ENCODE data around the gene GAS6.

DNA sequence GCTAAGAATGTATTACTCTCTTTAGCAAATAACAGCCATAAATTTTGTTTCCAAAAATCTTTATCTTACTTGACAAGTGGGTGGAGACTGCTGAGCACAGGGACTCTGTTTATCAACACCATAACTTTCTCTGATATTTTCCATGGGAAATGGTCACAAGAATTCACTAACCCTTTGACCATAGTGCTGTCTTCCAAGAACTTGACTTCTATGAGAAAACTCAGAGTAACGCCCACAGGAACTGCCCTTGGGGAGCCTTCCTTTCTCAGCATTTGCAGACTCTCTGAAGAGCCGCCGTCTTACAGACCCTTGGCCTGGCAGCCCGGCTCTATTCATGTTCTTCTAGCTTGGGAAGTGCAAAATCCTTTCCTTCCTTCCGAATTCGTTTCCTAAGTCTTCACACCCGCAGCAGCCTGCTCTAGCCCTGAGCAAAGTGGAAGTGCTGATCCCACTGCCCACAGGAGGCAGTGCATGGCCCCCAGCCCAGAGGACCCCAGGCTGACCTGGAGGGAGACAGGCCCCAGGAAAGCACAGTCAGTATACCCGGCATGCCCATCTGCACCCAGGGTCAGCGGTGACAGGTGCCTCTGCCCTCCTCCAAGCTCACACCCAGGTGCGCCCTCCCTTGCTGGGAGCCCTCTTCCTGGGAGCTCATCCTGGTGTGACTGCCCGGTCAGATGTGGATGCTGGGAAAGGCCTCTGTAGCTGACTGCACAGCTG lies 10.2 kb downstream of the GAS6 start:
- TF ChIP-seq EZH2 (IDR thresholded peaks at IDR 0.05; ENCODE audit: borderline replicate concordance, low read depth, low read length, severe bottlenecking): no peak
- no peak for TF ChIP-seq JUN (IDR thresholded peaks at IDR 0.05; ENCODE audit: borderline replicate concordance, insufficient read depth, insufficient read length, low read depth)
- TF ChIP-seq, protein P1, sequence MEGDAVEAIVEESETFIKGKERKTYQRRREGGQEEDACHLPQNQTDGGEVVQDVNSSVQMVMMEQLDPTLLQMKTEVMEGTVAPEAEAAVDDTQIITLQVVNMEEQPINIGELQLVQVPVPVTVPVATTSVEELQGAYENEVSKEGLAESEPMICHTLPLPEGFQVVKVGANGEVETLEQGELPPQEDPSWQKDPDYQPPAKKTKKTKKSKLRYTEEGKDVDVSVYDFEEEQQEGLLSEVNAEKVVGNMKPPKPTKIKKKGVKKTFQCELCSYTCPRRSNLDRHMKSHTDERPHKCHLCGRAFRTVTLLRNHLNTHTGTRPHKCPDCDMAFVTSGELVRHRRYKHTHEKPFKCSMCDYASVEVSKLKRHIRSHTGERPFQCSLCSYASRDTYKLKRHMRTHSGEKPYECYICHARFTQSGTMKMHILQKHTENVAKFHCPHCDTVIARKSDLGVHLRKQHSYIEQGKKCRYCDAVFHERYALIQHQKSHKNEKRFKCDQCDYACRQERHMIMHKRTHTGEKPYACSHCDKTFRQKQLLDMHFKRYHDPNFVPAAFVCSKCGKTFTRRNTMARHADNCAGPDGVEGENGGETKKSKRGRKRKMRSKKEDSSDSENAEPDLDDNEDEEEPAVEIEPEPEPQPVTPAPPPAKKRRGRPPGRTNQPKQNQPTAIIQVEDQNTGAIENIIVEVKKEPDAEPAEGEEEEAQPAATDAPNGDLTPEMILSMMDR (IDR thresholded peaks at IDR 0.05; ENCODE audit: extremely low read depth in 1 of 2, insufficient read depth in 1 of 2, low read depth in 1 of 2, low read length in 2 of 2): no peak
- TF ChIP-seq POLR2AphosphoS5 (IDR thresholded peaks at IDR 0.05; ENCODE audit: insufficient read depth, low read depth, low read length): no peak
- no peak for TF ChIP-seq GATA2 (IDR thresholded peaks at IDR 0.05; ENCODE audit: insufficient read depth, insufficient read length, low read depth, low read length)
- no peak for TF ChIP-seq POLR2A (IDR thresholded peaks at IDR 0.05; ENCODE audit: low read depth, low read length)
- TF ChIP-seq MYC (IDR thresholded peaks at IDR 0.05; ENCODE audit: low read depth, low read length): no peak
- TF ChIP-seq, protein P2, sequence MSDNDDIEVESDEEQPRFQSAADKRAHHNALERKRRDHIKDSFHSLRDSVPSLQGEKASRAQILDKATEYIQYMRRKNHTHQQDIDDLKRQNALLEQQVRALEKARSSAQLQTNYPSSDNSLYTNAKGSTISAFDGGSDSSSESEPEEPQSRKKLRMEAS (IDR thresholded peaks at IDR 0.05; ENCODE audit: insufficient read depth, insufficient read length): no peak
- no peak for TF ChIP-seq FOS (IDR thresholded peaks at IDR 0.05; ENCODE audit: borderline replicate concordance, insufficient read depth, low read length)

Data from endothelial cell of umbilical vein (primary cell).